Astrocyte (in vitro differentiated cells and primary cell): ENCODE results near the gene DOCK1. TPM values are rescaled to one million over a fixed set of nuclear protein-coding genes. Genes with fewer than 3 reads are reported as not detected.

Source experiments
- DNase-seq: peaks from one replicate; pipeline ENCODE4 v3.0.0-alpha.2; 2010; ENCODE audit warnings: low read depth
- FAIRE-seq: peaks from 2 replicates; lab custom pipeline; 2011; peaks lifted over from hg19 to GRCh38; lab: Jason Lieb, UNC
- H2AFZ ChIP-seq: 2 replicates; pipeline ENCODE4 v1.6.0; 2012; ENCODE audit warnings: low read depth, low read length, inconsistent platforms
- H3K27ac ChIP-seq: 2 replicates; pipeline ENCODE4 v1.5.1; 2011; ENCODE audit warnings: low read depth, low read length, inconsistent platforms
- H3K27me3 ChIP-seq: 2 replicates; pipeline ENCODE4 v1.6.0; 2011; ENCODE audit warnings: low read length, inconsistent platforms; ENCODE audit not compliant: insufficient read depth
- H3K36me3 ChIP-seq: 2 replicates; pipeline ENCODE4 v1.5.1; 2011; ENCODE audit warnings: low read length, inconsistent platforms; ENCODE audit not compliant: insufficient read depth
- H3K4me1 ChIP-seq: 2 replicates; pipeline ENCODE4 v1.5.1; 2011; ENCODE audit warnings: low read length, inconsistent platforms; ENCODE audit not compliant: insufficient read depth
- H3K4me2 ChIP-seq: 2 replicates; pipeline ENCODE4 v1.6.0; 2012; ENCODE audit warnings: low read length, inconsistent platforms
- H3K4me3 ChIP-seq: 2 replicates; pipeline ENCODE4 v1.5.1; 2011; ENCODE audit warnings: low read depth, mild to moderate bottlenecking, low read length, inconsistent platforms; ENCODE audit not compliant: insufficient read depth
- H3K79me2 ChIP-seq: 2 replicates; pipeline ENCODE4 v1.6.0; 2012; ENCODE audit warnings: mild to moderate bottlenecking, low read length, inconsistent platforms; ENCODE audit not compliant: insufficient read depth
- H3K9ac ChIP-seq: 2 replicates; pipeline ENCODE4 v1.6.0; 2012; ENCODE audit warnings: mild to moderate bottlenecking, low read length, inconsistent platforms
- H3K9me3 ChIP-seq: 2 replicates; pipeline ENCODE4 v1.5.1; 2012; ENCODE audit warnings: low read depth, mild to moderate bottlenecking, low read length, inconsistent platforms; ENCODE audit not compliant: insufficient read depth
- H4K20me1 ChIP-seq: 2 replicates; pipeline ENCODE4 v1.6.0; 2012; ENCODE audit warnings: low read length, inconsistent platforms; ENCODE audit not compliant: insufficient read depth
- H3K27ac Mint-ChIP-seq: one replicate; pipeline ENCODE4 v1.8.0; 2021; ENCODE audit warnings: mild to moderate bottlenecking, mixed read lengths; ENCODE audit not compliant: unreplicated experiment
- H3K27me3 Mint-ChIP-seq: one replicate; pipeline ENCODE4 v1.8.0; 2021; ENCODE audit warnings: low read depth, mixed read lengths; ENCODE audit not compliant: unreplicated experiment
- H3K36me3 Mint-ChIP-seq: one replicate; pipeline ENCODE4 v1.8.0; 2021; ENCODE audit warnings: low read depth, mixed read lengths; ENCODE audit not compliant: unreplicated experiment
- H3K4me1 Mint-ChIP-seq: one replicate; pipeline ENCODE4 v1.8.0; 2021; ENCODE audit warnings: low read depth, mixed read lengths; ENCODE audit not compliant: unreplicated experiment
- H3K4me3 Mint-ChIP-seq: one replicate; pipeline ENCODE4 v1.8.0; 2021; ENCODE audit warnings: mild to moderate bottlenecking, moderate library complexity, mixed read lengths; ENCODE audit not compliant: unreplicated experiment
- H3K9me3 Mint-ChIP-seq: one replicate; pipeline ENCODE4 v1.8.0; 2021; ENCODE audit warnings: mild to moderate bottlenecking, mixed read lengths; ENCODE audit not compliant: unreplicated experiment
- CTCF ChIP-seq: IDR thresholded peaks from 2 replicates; pipeline ENCODE4 v1.5.1; 2011; ENCODE audit warnings: low read depth, mild to moderate bottlenecking, inconsistent platforms, low read length, moderate library complexity; ENCODE audit not compliant: insufficient read depth
- EZH2 ChIP-seq: IDR thresholded peaks from 2 replicates; pipeline ENCODE4 v1.6.1; 2012; ENCODE audit warnings: mild to moderate bottlenecking, low read length, inconsistent platforms; ENCODE audit not compliant: insufficient read depth
- total RNA-seq: library from RNA; stranded (reverse); gene quantifications from 2 replicates; pipeline ENCODE4 v1.2.1, GENCODE V29; 2021

The DOCK1 gene
- total RNA-seq, 1 donor from 2014 or later: 42.5 TPM

DNA sequence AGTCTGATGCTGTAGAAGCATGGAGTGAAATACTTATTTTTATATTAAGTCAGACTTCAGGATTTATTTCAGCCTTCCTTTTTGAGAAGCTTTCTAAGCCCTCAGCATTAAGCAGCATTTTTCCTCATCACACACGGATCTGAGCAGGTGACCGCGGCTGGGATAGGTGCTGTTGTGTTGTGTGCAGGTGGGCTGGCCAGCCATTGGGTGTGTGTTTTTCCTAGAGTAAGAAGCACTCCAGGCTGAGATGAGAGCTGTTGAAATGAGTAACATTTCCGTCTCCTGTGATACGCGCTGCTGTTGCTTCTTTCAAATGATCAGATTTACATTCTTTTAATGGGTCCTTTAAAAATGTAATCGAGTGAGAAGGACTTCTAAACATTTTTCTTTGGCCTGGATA lies 227.2 kb downstream of the DOCK1 start:
- TF ChIP-seq EZH2 (no peak), CTCF (no peak)
- H3K27ac ChIP-seq: no peak overlapping the region
- H4K20me1 ChIP-seq: peaks cover 38% of the 10 kb centered on the region
- no peak overlapping the region for H2AFZ ChIP-seq
- H3K27me3 Mint-ChIP-seq: no peaks in the 10 kb centered on the region
- H3K79me2 ChIP-seq: no peaks in the 10 kb centered on the region
- H3K4me3 ChIP-seq: no peak overlapping the region
- no peaks in the 10 kb centered on the region for H3K9me3 ChIP-seq
- H3K9me3 Mint-ChIP-seq: no peaks in the 10 kb centered on the region
- H3K27ac Mint-ChIP-seq: peak overlapping the region; percentile 62
- DNase-seq (no peak), FAIRE-seq (no peak)
- H3K36me3 Mint-ChIP-seq: peaks cover 15% of the 10 kb centered on the region
- no peak overlapping the region for H3K9ac ChIP-seq
- H3K4me2 ChIP-seq: no peak overlapping the region
- no peaks in the 10 kb centered on the region for H3K27me3 ChIP-seq
- no peaks in the 10 kb centered on the region for H3K4me1 ChIP-seq
- no peaks in the 10 kb centered on the region for H3K4me1 Mint-ChIP-seq
- H3K4me3 Mint-ChIP-seq: no peak overlapping the region
- peaks cover 8% of the 10 kb centered on the region for H3K36me3 ChIP-seq

- no peak overlapping the region for H3K27ac Mint-ChIP-seq
These were observed 228.0 kb downstream of the DOCK1 start for GRCh38 chr10:127133225-127133624.

More at GRCh38 chr10:127133225-127133624, 228.0 kb downstream of the DOCK1 start:
- FAIRE-seq (no peak), DNase-seq (no peak)
- Histone ChIP-seq H3K27me3 (no peaks in the 10 kb centered on the region), H2AFZ (no peak overlapping the region), H3K36me3 (peaks cover 4% of the 10 kb centered on the region), H3K9ac (no peak overlapping the region), H3K4me1 (no peaks in the 10 kb centered on the region), H3K27ac (no peak overlapping the region), H3K9me3 (no peaks in the 10 kb centered on the region), H3K4me2 (no peak overlapping the region), H3K4me3 (no peak overlapping the region), H4K20me1 (peaks cover 38% of the 10 kb centered on the region), H3K79me2 (no peaks in the 10 kb centered on the region)
- peaks cover 13% of the 10 kb centered on the region for H3K36me3 Mint-ChIP-seq
- H3K4me1 Mint-ChIP-seq: no peaks in the 10 kb centered on the region
- no peak overlapping the region for H3K4me3 Mint-ChIP-seq
- no peaks in the 10 kb centered on the region for H3K9me3 Mint-ChIP-seq
- TF ChIP-seq CTCF (no peak), EZH2 (no peak)
- no peaks in the 10 kb centered on the region for H3K27me3 Mint-ChIP-seq
